ENCODE measurements around the gene TIMM22.
"Not testable (repeated sequence)": the region's sequence is repeated elsewhere in the genome, so short reads cannot be mapped to it uniquely, and the experiment has no call there.

TIMM22 gene

GRCh38 chr17:1040216-1040600 lies 43.3 kb downstream of the TIMM22 start:
- DNase-seq: peak; percentile 64

- no peak for DNase-seq
Measured at GRCh38 chr17:1041746-1042145, 44.8 kb downstream of the TIMM22 start.

- no peak for DNase-seq
Measured at GRCh38 chr17:1042486-1042885, 45.6 kb downstream of the TIMM22 start.

GRCh38 chr17:1043601-1044251 lies 46.8 kb downstream of the TIMM22 start:
- DNase-seq: no peak

- DNase-seq: not testable (repeated sequence)
Measured at GRCh38 chr17:1044387-1045009, 47.6 kb downstream of the TIMM22 start.

GRCh38 chr17:1045456-1045855 lies 48.5 kb downstream of the TIMM22 start:
- DNase-seq: no peak

- DNase-seq: no peak
Measured at GRCh38 chr17:1047177-1047878, 50.4 kb downstream of the TIMM22 start.

- DNase-seq: no peak
Measured at GRCh38 chr17:1047879-1048470, 51.0 kb downstream of the TIMM22 start.

- DNase-seq: not testable (repeated sequence)
Measured at GRCh38 chr17:1048516-1049115, 51.7 kb downstream of the TIMM22 start.

- no peak for DNase-seq
Measured at GRCh38 chr17:1049446-1050225, 52.7 kb downstream of the TIMM22 start.

GRCh38 chr17:1050246-1050995 lies 53.5 kb downstream of the TIMM22 start:
- DNase-seq: no peak

GRCh38 chr17:1050996-1051925 lies 54.3 kb downstream of the TIMM22 start:
- no peak for DNase-seq
